ENCODE results near the gene PADI4.

GRCh38 chr1:17313530-17314309 is 5.7 kb downstream of the PADI4 start:
- no peak for TF ChIP-seq BACH2 (CRISPR knock-in tag; IDR thresholded peaks at IDR 0.05; ENCODE audit: borderline replicate concordance)
- TF ChIP-seq TSHZ2 (CRISPR knock-in tag; IDR thresholded peaks at IDR 0.05), result no peak
- TF ChIP-seq PPARA (CRISPR knock-in tag; IDR thresholded peaks at IDR 0.05; ENCODE audit: borderline replicate concordance), result no peak
- no peak for TF ChIP-seq ZFP30 (CRISPR knock-in tag; IDR thresholded peaks at IDR 0.05)
- TF ChIP-seq ZC3H10 (CRISPR knock-in tag; IDR thresholded peaks at IDR 0.05), result no peak
- TF ChIP-seq ESRRG (CRISPR knock-in tag; IDR thresholded peaks at IDR 0.05), result no peak

All from SK-N-SH treated with all-trans-retinoic acid at 6 μM for 48 hours (cell line).